Natural killer cell (primary cell): Measurements from ENCODE around the gene ABCC2. TPM values are rescaled to one million over a fixed set of nuclear protein-coding genes. Genes with fewer than 3 reads are reported as not detected.

Source experiments
- ATAC-seq, 3 donors: fragments of 150-1000 bp in 2 of 3; fragments of 200-7000 bp in 1 of 3; cut with Tn5 transposase; 1 replicate in 1 of 3; 2 replicates in 2 of 3; pipeline ENCODE4 v1.10.0; 2021; ENCODE audit warnings: mild to moderate bottlenecking in 2 of 3, moderate library complexity in 2 of 3
- DNase-seq, 2 donors: peaks; one replicate each; pipeline versions ENCODE4 v3.0.0 to v3.0.0-alpha.2; 2013 to 2021; ENCODE audit warnings: mixed read lengths in 1 of 2
- H3K27ac ChIP-seq: one replicate; pipeline ENCODE4 v1.5.1; 2013; ENCODE audit warnings: mild to moderate bottlenecking, low read length
- H3K27me3 ChIP-seq: one replicate; pipeline ENCODE4 v1.6.1; 2013; ENCODE audit warnings: low read length; ENCODE audit not compliant: control insufficient read depth, insufficient read depth
- H3K36me3 ChIP-seq: one replicate; pipeline ENCODE4 v1.6.1; 2013; ENCODE audit warnings: low read length; ENCODE audit not compliant: control insufficient read depth, insufficient read depth
- H3K4me1 ChIP-seq: one replicate; pipeline ENCODE4 v1.6.1; 2013; ENCODE audit warnings: low read length; ENCODE audit not compliant: control insufficient read depth, insufficient read depth
- H3K4me3 ChIP-seq: one replicate; pipeline ENCODE4 v1.5.1; 2013; ENCODE audit warnings: low read length
- H3K9me3 ChIP-seq: one replicate; pipeline ENCODE4 v1.6.1; 2013; ENCODE audit warnings: low read length; ENCODE audit not compliant: control insufficient read depth, insufficient read depth
- H3K27ac Mint-ChIP-seq, 2 donors: one replicate each; pipeline ENCODE4 v1.8.0; 2022; ENCODE audit warnings: mild to moderate bottlenecking in 2 of 2, mixed read lengths in 2 of 2, moderate library complexity in 1 of 2
- H3K27me3 Mint-ChIP-seq, 2 donors: one replicate each; pipeline ENCODE4 v1.8.0; 2022; ENCODE audit warnings: low read depth in 2 of 2, mixed read lengths in 2 of 2
- H3K36me3 Mint-ChIP-seq: one replicate; pipeline ENCODE4 v1.8.0; 2022; ENCODE audit warnings: mixed read lengths
- H3K4me1 Mint-ChIP-seq, 2 donors: one replicate each; pipeline ENCODE4 v1.8.0; 2022; ENCODE audit warnings: mixed read lengths in 2 of 2
- H3K4me3 Mint-ChIP-seq: one replicate; pipeline ENCODE4 v1.8.0; 2022; ENCODE audit warnings: mild to moderate bottlenecking, moderate library complexity, mixed read lengths
- H3K9me3 Mint-ChIP-seq, 2 donors: one replicate each; pipeline ENCODE4 v1.8.0; 2022; ENCODE audit warnings: mixed read lengths in 2 of 2
- WGBS: methylation state at CpG from one replicate; pipeline ENCODE4 v1.1.7; 2013; ENCODE audit warnings: missing lambda C conversion rate; ENCODE audit not compliant: insufficient coverage; 5-methylcytosine and 5-hydroxymethylcytosine counted together
- intact Hi-C: fragments of 100-400 bp; cut with micrococcal nuclease; formaldehyde crosslinking; loops from one replicate; pipeline ENCODE4 v1.14.2; 2022
- total RNA-seq, 4 donors: library from RNA; stranded (reverse); fragments of 120-200 nt in 1 of 4; gene quantifications; one replicate each; pipeline versions ENCODE4 v1.2.3 to v1.2.4, GENCODE V29; 2013 to 2022
- TF ChIP-seq, protein P1 (sequence below): fragments of 200-600 bp; IDR thresholded peaks from one replicate; pipeline ENCODE4 v1.8.0; 2022; ENCODE audit warnings: antibody characterized with exemption

ABCC2 gene
- total RNA-seq, 3 donors from 2014 or later (not counting 1 experiment from before 2014, with no cell fraction given) = 1.3 to 3.4 (median 2.7) TPM

DNA sequence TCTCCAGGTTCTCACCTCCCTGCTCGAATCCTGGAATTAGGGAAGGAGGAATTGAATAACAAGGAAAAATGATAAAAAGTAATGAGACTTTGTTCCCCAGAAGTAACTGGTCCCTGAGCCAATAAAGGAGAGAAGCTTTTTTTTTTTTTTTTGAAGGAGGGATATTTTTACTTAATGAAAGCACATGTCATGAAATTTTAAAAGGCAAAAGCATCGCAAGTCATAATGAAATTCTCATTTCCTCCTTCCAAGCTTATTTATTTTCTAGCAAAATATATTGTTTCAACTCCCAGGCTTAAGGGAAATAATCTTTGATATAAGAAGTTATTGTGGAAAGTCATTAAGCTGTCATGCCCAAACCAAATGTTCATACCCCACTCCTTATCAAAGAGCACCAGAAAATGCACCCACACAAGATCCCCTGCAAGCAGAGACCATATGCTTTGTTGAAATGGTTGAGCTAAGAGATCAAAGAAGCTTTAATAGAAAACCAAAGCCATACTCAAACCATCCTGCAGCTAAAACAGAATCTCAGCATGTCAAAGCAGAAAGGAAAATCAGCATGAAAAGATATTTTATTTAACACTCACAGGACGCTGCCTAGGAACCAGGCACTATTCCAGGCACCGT lies 16.7 kb upstream of the ABCC2 start:
- TF ChIP-seq, protein P1, sequence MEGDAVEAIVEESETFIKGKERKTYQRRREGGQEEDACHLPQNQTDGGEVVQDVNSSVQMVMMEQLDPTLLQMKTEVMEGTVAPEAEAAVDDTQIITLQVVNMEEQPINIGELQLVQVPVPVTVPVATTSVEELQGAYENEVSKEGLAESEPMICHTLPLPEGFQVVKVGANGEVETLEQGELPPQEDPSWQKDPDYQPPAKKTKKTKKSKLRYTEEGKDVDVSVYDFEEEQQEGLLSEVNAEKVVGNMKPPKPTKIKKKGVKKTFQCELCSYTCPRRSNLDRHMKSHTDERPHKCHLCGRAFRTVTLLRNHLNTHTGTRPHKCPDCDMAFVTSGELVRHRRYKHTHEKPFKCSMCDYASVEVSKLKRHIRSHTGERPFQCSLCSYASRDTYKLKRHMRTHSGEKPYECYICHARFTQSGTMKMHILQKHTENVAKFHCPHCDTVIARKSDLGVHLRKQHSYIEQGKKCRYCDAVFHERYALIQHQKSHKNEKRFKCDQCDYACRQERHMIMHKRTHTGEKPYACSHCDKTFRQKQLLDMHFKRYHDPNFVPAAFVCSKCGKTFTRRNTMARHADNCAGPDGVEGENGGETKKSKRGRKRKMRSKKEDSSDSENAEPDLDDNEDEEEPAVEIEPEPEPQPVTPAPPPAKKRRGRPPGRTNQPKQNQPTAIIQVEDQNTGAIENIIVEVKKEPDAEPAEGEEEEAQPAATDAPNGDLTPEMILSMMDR = no peak
- H3K27me3 Mint-ChIP-seq = no peaks in the 10 kb centered on the region
- H3K4me3 Mint-ChIP-seq = no peak overlapping the region
- Histone ChIP-seq H3K9me3 (no peaks in the 10 kb centered on the region), H3K4me3 (no peak overlapping the region), H3K4me1 (peaks cover 14% of the 10 kb centered on the region), H3K36me3 (peaks cover 1% of the 10 kb centered on the region), H3K27me3 (no peaks in the 10 kb centered on the region), H3K27ac (no peak overlapping the region)
- H3K36me3 Mint-ChIP-seq = peaks cover 8% of the 10 kb centered on the region
- ATAC-seq (no peak), DNase-seq (no peak)
- no peaks in the 10 kb centered on the region for H3K9me3 Mint-ChIP-seq
- peaks cover 15 to 18% of the 10 kb centered on the region in 2 donors for H3K4me1 Mint-ChIP-seq
- no peak overlapping the region for H3K27ac Mint-ChIP-seq
- 60% methylated on average over 2 of the region's 4 CpGs for WGBS
- intact Hi-C loops = no loop called here

DNA sequence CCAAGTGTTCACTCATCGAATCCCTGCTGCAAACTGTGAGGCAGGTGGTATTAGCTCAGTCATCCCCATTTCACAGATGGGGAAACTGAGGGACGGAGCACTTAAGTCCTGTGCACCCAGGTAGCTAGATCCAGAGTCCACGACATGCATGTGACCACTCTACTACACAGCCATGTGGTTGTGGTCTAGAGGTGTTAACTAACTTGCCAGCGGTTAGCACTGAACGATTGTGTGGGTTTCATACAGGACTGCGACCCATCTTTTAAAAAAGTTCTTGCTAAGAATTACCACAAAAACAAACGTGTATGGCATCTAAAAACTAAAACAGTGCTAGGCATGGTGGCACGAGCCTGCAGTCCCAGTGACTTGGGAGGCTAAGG lies 16.1 kb upstream of the ABCC2 start:
- H3K36me3 ChIP-seq = no peaks in the 10 kb centered on the region
- no peak overlapping the region for H3K4me3 ChIP-seq
- H3K27me3 Mint-ChIP-seq = no peaks in the 10 kb centered on the region
- H3K27ac Mint-ChIP-seq = no peak overlapping the region
- TF ChIP-seq, protein P1 = no peak
- peaks cover 3% of the 10 kb centered on the region for H3K36me3 Mint-ChIP-seq
- H3K9me3 Mint-ChIP-seq = no peaks in the 10 kb centered on the region
- H3K4me3 Mint-ChIP-seq = no peak overlapping the region
- DNase-seq (peak; percentile 15 to 29), ATAC-seq (peak; percentile 59 to 96 (median 65))
- H3K9me3 ChIP-seq = no peaks in the 10 kb centered on the region
- no peak overlapping the region for H3K27ac ChIP-seq
- no peaks in the 10 kb centered on the region for H3K27me3 ChIP-seq
- peaks cover 15 to 18% of the 10 kb centered on the region in 2 donors for H3K4me1 Mint-ChIP-seq
- 44% methylated on average over 6 of the region's 8 CpGs for WGBS
- peaks cover 14% of the 10 kb centered on the region for H3K4me1 ChIP-seq
- intact Hi-C loops = no loop called here

DNA sequence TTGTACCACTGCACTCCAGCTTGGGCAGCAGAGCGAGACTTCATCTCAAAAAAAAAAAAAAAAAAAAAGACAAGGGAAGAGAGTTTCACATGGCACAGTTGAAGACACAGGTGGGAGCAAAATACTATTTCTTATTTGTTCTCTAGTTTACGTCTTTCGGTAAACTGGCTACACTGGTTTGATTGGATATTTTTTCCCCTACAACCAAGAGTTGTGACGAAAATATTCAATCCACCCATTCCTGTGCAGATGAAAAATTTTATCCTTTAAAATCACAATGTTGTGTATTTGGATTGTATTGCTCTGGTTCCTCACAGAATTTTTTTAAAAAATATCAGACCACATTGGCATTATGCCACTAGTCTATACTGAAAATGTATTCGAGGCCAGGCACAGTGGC lies 14.5 kb upstream of the ABCC2 start:
- Mint-ChIP-seq H3K4me1 (peaks cover 15 to 18% of the 10 kb centered on the region in 2 donors), H3K27ac (no peak overlapping the region), H3K4me3 (no peak overlapping the region), H3K27me3 (no peaks in the 10 kb centered on the region), H3K9me3 (no peaks in the 10 kb centered on the region), H3K36me3 (no peaks in the 10 kb centered on the region)
- Histone ChIP-seq H3K27ac (no peak overlapping the region), H3K4me3 (no peak overlapping the region), H3K27me3 (no peaks in the 10 kb centered on the region), H3K9me3 (no peaks in the 10 kb centered on the region), H3K36me3 (no peaks in the 10 kb centered on the region), H3K4me1 (peaks cover 14% of the 10 kb centered on the region)
- WGBS = 88% methylated on average over 2 of the region's 5 CpGs
- TF ChIP-seq, protein P1 = no peak
- ATAC-seq (no peak), DNase-seq (no peak)
- intact Hi-C loops = no loop called here

DNA sequence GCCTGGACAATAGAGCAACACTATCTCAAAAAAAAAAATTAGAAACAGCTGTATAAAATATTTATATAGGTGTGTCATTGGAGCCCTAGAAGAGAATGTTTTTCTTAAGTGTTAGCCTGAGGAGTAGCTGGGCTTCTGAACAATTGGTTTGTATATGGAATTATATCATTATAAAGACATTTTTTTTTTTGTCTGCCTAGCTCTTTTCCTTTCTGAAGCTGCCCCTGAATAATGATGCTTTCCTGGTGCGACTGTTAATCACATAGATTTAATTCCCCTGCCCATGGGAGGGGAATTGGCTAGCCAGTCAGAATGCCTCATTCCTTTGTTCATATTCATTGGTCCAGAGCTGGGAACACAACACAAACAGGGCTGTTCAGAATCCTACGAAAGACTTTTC lies 13.9 kb upstream of the ABCC2 start:
- Histone ChIP-seq H3K4me3 (no peak overlapping the region), H3K27me3 (no peaks in the 10 kb centered on the region), H3K36me3 (no peaks in the 10 kb centered on the region), H3K9me3 (no peaks in the 10 kb centered on the region), H3K27ac (no peak overlapping the region), H3K4me1 (peaks cover 14% of the 10 kb centered on the region)
- Mint-ChIP-seq H3K4me1 (peaks cover 15 to 18% of the 10 kb centered on the region in 2 donors), H3K27ac (no peak overlapping the region), H3K4me3 (no peak overlapping the region), H3K9me3 (no peaks in the 10 kb centered on the region), H3K27me3 (no peaks in the 10 kb centered on the region), H3K36me3 (no peaks in the 10 kb centered on the region)
- DNase-seq = no peak
- WGBS = 96% methylated on average over 2 of the region's 2 CpGs
- no peak for ATAC-seq
- intact Hi-C loops = no loop called here
- TF ChIP-seq, protein P1 = no peak
